Ovary (tissue), 3 donors: ENCODE data around the gene GALNT3.

Experiments
- CTCF ChIP-seq, 3 donors: fragments of 450-650 bp in 2 of 3; fragments of 200-600 bp in 1 of 3; IDR thresholded peaks; one replicate each; pipeline versions ENCODE4 v1.5.1 to v1.8.0; 2016 to 2022; ENCODE audit warnings: antibody characterized with exemption in 3 of 3, mild to moderate bottlenecking in 1 of 3
- EP300 ChIP-seq: sonication (generic); formaldehyde crosslinking; IDR thresholded peaks from one replicate; pipeline ENCODE4 v1.6.1; 2017; ENCODE audit warnings: antibody characterized with exemption
- POLR2A ChIP-seq: fragments of 450-650 bp; IDR thresholded peaks from one replicate; pipeline ENCODE4 v1.6.1; 2017; ENCODE audit warnings: antibody characterized with exemption, mild to moderate bottlenecking, moderate library complexity
- donor health status: DM: no; HTN: no; CAD: no.

GRCh38 chr2:165779706-165780105 is 14.3 kb downstream of the GALNT3 start:
- TF ChIP-seq CTCF (IDR thresholded peaks at IDR 0.05) (no peak), POLR2A (no peak), EP300 (no peak)
